Colonic mucosa (tissue), 4 donors: ENCODE measurements around the gene KPNA6. TPM values are rescaled to one million over a fixed set of nuclear protein-coding genes. Genes with fewer than 3 reads are reported as not detected.

Source experiments
- DNase-seq: peaks from one replicate; pipeline ENCODE4 v3.0.0-alpha.2; 2020
- H3K27ac ChIP-seq: fragments of 200-600 bp; one replicate; pipeline ENCODE4 v1.8.0; 2021
- H3K27me3 ChIP-seq: fragments of 200-600 bp; one replicate; pipeline ENCODE4 v1.8.0; 2021
- H3K36me3 ChIP-seq: fragments of 200-600 bp; one replicate; pipeline ENCODE4 v1.8.0; 2021
- H3K4me1 ChIP-seq: fragments of 200-600 bp; one replicate; pipeline ENCODE4 v1.8.0; 2021; ENCODE audit warnings: mild to moderate bottlenecking
- H3K4me3 ChIP-seq: fragments of 200-600 bp; one replicate; pipeline ENCODE4 v1.8.0; 2021
- H3K9ac ChIP-seq, 2 donors: one replicate each; pipeline ENCODE4 v1.7.0; 2013; ENCODE audit warnings: control low read depth in 2 of 2, low read depth in 2 of 2, low read length in 2 of 2
- H3K9me3 ChIP-seq: fragments of 200-600 bp; one replicate; pipeline ENCODE4 v1.8.0; 2021
- CTCF ChIP-seq: fragments of 200-600 bp; IDR thresholded peaks from one replicate; pipeline ENCODE4 v1.8.0; 2022; ENCODE audit warnings: antibody characterized with exemption, mild to moderate bottlenecking
- intact Hi-C: fragments of 100-400 bp; cut with DNase I; formaldehyde crosslinking; loops from one replicate; pipeline ENCODE4 v1.14.1; 2022
- total RNA-seq, 2 donors: library from RNA; stranded (reverse); fragmentation: NEBNext Ultra II Directional in 1 of 2; extraction: Animal tissue kit (Norgen Biotek cat#: 25700) in 1 of 2; gene quantifications; one replicate each; pipeline ENCODE4 v1.2.1, GENCODE V29; 2021
- donor health status: healthy.
- donor health status: DM: no; HTN: no; CAD: no.
- donor health status: DM: no; HTN: no; CAD: no.

The KPNA6 gene
- total RNA-seq, 2 donors from 2014 or later: 56.7 to 66.9 TPM

GRCh38 chr1:32208469-32208868 lies 100.6 kb downstream of the KPNA6 start:
- no peak for TF ChIP-seq CTCF

GRCh38 chr1:32208891-32209328 lies 101.1 kb downstream of the KPNA6 start, which contains the start of gene DCDC2B:
TSS of gene DCDC2B (plus strand) at chr1:32209089. CDS start at chr1:32209094, 5 bp downstream.
- DNase-seq: peak; percentile 97
- H3K27ac ChIP-seq: peak within 1 kb of the TSS; percentile 37
- intact Hi-C loops: no loop called here
- H3K9ac ChIP-seq: peak within 1 kb of the TSS in 1 of 2 donors; percentile 69
- no peaks in the 10 kb centered on the region for H3K36me3 ChIP-seq
- peaks cover 11% of the 10 kb centered on the region for H3K4me1 ChIP-seq
- TF ChIP-seq CTCF: no peak
- H3K9me3 ChIP-seq: no peaks in the 10 kb centered on the region
- no peak within 1 kb of the TSS for H3K4me3 ChIP-seq
- H3K27me3 ChIP-seq: no peaks in the 10 kb centered on the region

More at GRCh38 chr1:32208469-32208868, 100.6 kb downstream of the KPNA6 start:
- H3K27ac ChIP-seq: peak overlapping the region; percentile 37
- no peak for DNase-seq
- H3K9me3 ChIP-seq: no peaks in the 10 kb centered on the region
- H3K9ac ChIP-seq: peak overlapping the region in 1 of 2 donors; percentile 69
- no peaks in the 10 kb centered on the region for H3K27me3 ChIP-seq
- no peaks in the 10 kb centered on the region for H3K36me3 ChIP-seq
- H3K4me1 ChIP-seq: peaks cover 11% of the 10 kb centered on the region
- intact Hi-C loops: no loop called here
- no peak overlapping the region for H3K4me3 ChIP-seq

GRCh38 chr1:32215629-32216480 lies 108.0 kb downstream of the KPNA6 start:
- peak; percentile 72 for TF ChIP-seq CTCF
- intact Hi-C loops: no loop called here
- no peaks in the 10 kb centered on the region for H3K27me3 ChIP-seq
- peak; percentile 83 for DNase-seq
- peak overlapping the region; percentile 49 to 67 for H3K9ac ChIP-seq
- H3K36me3 ChIP-seq: no peaks in the 10 kb centered on the region
- H3K9me3 ChIP-seq: no peaks in the 10 kb centered on the region
- H3K27ac ChIP-seq: peak overlapping the region; percentile 74
- no peak overlapping the region for H3K4me3 ChIP-seq
- H3K4me1 ChIP-seq: peaks cover 12% of the 10 kb centered on the region

- peaks cover 17% of the 10 kb centered on the region for H3K4me1 ChIP-seq
- no peak overlapping the region for H3K4me3 ChIP-seq
- H3K9me3 ChIP-seq: no peaks in the 10 kb centered on the region
- no peak for TF ChIP-seq CTCF
- H3K36me3 ChIP-seq: no peaks in the 10 kb centered on the region
- no peaks in the 10 kb centered on the region for H3K27me3 ChIP-seq
- H3K9ac ChIP-seq: peak overlapping the region in 1 of 2 donors; percentile 67
- no peak for DNase-seq
- intact Hi-C loops: no loop called here
- H3K27ac ChIP-seq: peak overlapping the region; percentile 74
These were observed 108.7 kb downstream of the KPNA6 start for GRCh38 chr1:32216566-32216965.

GRCh38 chr1:32219022-32219421 lies 111.2 kb downstream of the KPNA6 start:
- DNase-seq: no peak
- TF ChIP-seq CTCF: no peak
- Histone ChIP-seq H3K27ac (no peak overlapping the region), H3K9ac (no peak overlapping the region), H3K9me3 (no peaks in the 10 kb centered on the region), H3K4me3 (no peak overlapping the region), H3K27me3 (no peaks in the 10 kb centered on the region), H3K4me1 (peaks cover 21% of the 10 kb centered on the region), H3K36me3 (no peaks in the 10 kb centered on the region)
- intact Hi-C loops: no loop called here
